Thyroid gland (tissue), 4 donors: ENCODE measurements around the gene GNG4. TPM values are rescaled to one million over a fixed set of nuclear protein-coding genes. Genes with fewer than 3 reads are reported as not detected.
A peak's percentile ranks its signal among the peaks of the same experiment; 100 is the strongest.

Experiments used
- DNase-seq, 2 donors: peaks; one replicate each; pipeline ENCODE4 v3.0.0-alpha.2; 2019
- H3K27ac ChIP-seq, 3 donors: fragments of 200-600 bp; sonication (generic); 1 replicate in 2 of 3; 2 replicates in 1 of 3; pipeline ENCODE4 v1.5.1; 2016 to 2019; ENCODE audit warnings: mild to moderate bottlenecking in 1 of 3, moderate library complexity in 1 of 3
- H3K27me3 ChIP-seq: fragments of 200-600 bp; sonication (generic); one replicate; pipeline ENCODE4 v1.5.1; 2019
- H3K36me3 ChIP-seq, 2 donors: fragments of 200-600 bp; sonication (generic); one replicate each; pipeline ENCODE4 v1.5.1; 2016 to 2019
- H3K4me1 ChIP-seq, 2 donors: fragments of 200-600 bp; sonication (generic); one replicate each; pipeline ENCODE4 v1.5.1; 2017 to 2019
- H3K4me3 ChIP-seq, 3 donors: fragments of 200-600 bp; sonication (generic); replicated peaks in 1 of 3; 1 replicate in 2 of 3; 2 replicates in 1 of 3; pipeline ENCODE4 v1.5.1; 2016; ENCODE audit warnings: mild to moderate bottlenecking in 1 of 3
- H3K9me3 ChIP-seq: fragments of 200-600 bp; sonication (generic); one replicate; pipeline ENCODE4 v1.5.1; 2017
- CTCF ChIP-seq, 6 experiments: fragments of 200-600 bp in 3 of 6; fragments of 450-650 bp in 3 of 6; sonication (generic) in 3 of 6; IDR thresholded peaks; one replicate each; pipeline ENCODE4 v1.5.1; 2016 to 2019; ENCODE audit warnings: antibody characterized with exemption in 6 of 6, mild to moderate bottlenecking in 2 of 6, inconsistent platforms in 1 of 6, moderate library complexity in 1 of 6
- POLR2A ChIP-seq, 2 donors: fragments of 450-650 bp; IDR thresholded peaks; one replicate each; pipeline ENCODE4 v1.6.1; 2017; ENCODE audit warnings: antibody characterized with exemption in 2 of 2, mild to moderate bottlenecking in 2 of 2, moderate library complexity in 1 of 2
- WGBS, 2 donors: methylation state at CpG; one replicate each; pipeline ENCODE4 v1.1.5; 2017; 5-methylcytosine and 5-hydroxymethylcytosine counted together
- intact Hi-C: fragments of 100-400 bp; cut with DNase I; formaldehyde crosslinking; loops from one replicate; pipeline ENCODE4 v1.15.1; 2023
- total RNA-seq, 4 donors: library from RNA; depleted of rRNA; stranded (reverse); fragments of >200 nt; gene quantifications; one replicate each; pipeline ENCODE4 v1.2.3, GENCODE V29; 2016

The GNG4 gene
- 1 to 10 TPM in 1 of 4 donors, under 1 TPM in 2, not detected in 1; under 0.01 to 3.0 (median 0.13) TPM for total RNA-seq

- Histone ChIP-seq H3K36me3 (no peaks in the 10 kb centered on the region), H3K27me3 (peaks cover 8% of the 10 kb centered on the region), H3K4me3 (peak within 1 kb of the TSS in 1 of 3 donors; percentile 43), H3K27ac (no peak within 1 kb of the TSS), H3K4me1 (peaks cover 10 to 26% of the 10 kb centered on the region in 2 donors), H3K9me3 (no peaks in the 10 kb centered on the region)
- TF ChIP-seq POLR2A (IDR thresholded peaks at IDR 0.05) (no peak), CTCF (IDR thresholded peaks at IDR 0.05) (no peak)
- DNase-seq = peak in 1 of 2 donors; percentile 23
- WGBS, 2 donors = 1% methylated on average over 19 of the region's 111 CpGs; no CpG with 5 or more reads in 1 of the 2 donors
- intact Hi-C loops = no loop called here
Observed at GRCh38 chr1:235649368-235650163, at the start of gene GNG4. Gene GNG4, minus strand, starts transcription at chr1:235649784. Its CDS starts 65,946 bp downstream, at chr1:235583838.

GRCh38 chr1:235697508-235697907 lies 47.9 kb upstream of the GNG4 start:
- Histone ChIP-seq H3K4me3 (no peak overlapping the region), H3K27me3 (no peaks in the 10 kb centered on the region), H3K36me3 (peaks cover 12 to 24% of the 10 kb centered on the region in 2 donors), H3K9me3 (no peaks in the 10 kb centered on the region), H3K4me1 (no peaks in the 10 kb centered on the region), H3K27ac (no peak overlapping the region)
- 88 to 97% methylated on average over 2 of the region's 2 CpGs for WGBS, 2 donors
- no peak for DNase-seq
- intact Hi-C loops = no loop called here
- TF ChIP-seq CTCF (IDR thresholded peaks at IDR 0.05) (no peak), POLR2A (IDR thresholded peaks at IDR 0.05) (no peak)

GRCh38 chr1:235689356-235689755 lies 39.8 kb upstream of the GNG4 start:
- 96 to 99% methylated on average over 4 of the region's 4 CpGs for WGBS, 2 donors
- Histone ChIP-seq H3K4me1 (no peaks in the 10 kb centered on the region), H3K27ac (no peak overlapping the region), H3K27me3 (no peaks in the 10 kb centered on the region), H3K9me3 (no peaks in the 10 kb centered on the region), H3K4me3 (no peak overlapping the region), H3K36me3 (peaks cover 14 to 29% of the 10 kb centered on the region in 2 donors)
- intact Hi-C loops = no loop called here
- no peak for DNase-seq
- TF ChIP-seq POLR2A (IDR thresholded peaks at IDR 0.05) = no peak
- TF ChIP-seq CTCF (IDR thresholded peaks at IDR 0.05) = no peak

- intact Hi-C loops = no loop called here
- peaks cover 13 to 27% of the 10 kb centered on the region in 2 donors for H3K36me3 ChIP-seq
- DNase-seq = no peak
- H3K4me3 ChIP-seq = no peak overlapping the region
- no peak overlapping the region for H3K27ac ChIP-seq
- no peaks in the 10 kb centered on the region for H3K9me3 ChIP-seq
- H3K27me3 ChIP-seq = no peaks in the 10 kb centered on the region
- WGBS, 2 donors = 91 to 94% methylated on average over 3 of the region's 3 CpGs
- TF ChIP-seq POLR2A (IDR thresholded peaks at IDR 0.05) (no peak), CTCF (IDR thresholded peaks at IDR 0.05) (no peak)
- H3K4me1 ChIP-seq = no peaks in the 10 kb centered on the region
Observed at GRCh38 chr1:235688096-235688495, 38.5 kb upstream of the GNG4 start.

GRCh38 chr1:235683653-235684052 lies 34.1 kb upstream of the GNG4 start:
- H3K36me3 ChIP-seq = peaks cover 0 to 8% of the 10 kb centered on the region in 2 donors
- no peak overlapping the region for H3K27ac ChIP-seq
- no peak for TF ChIP-seq CTCF (IDR thresholded peaks at IDR 0.05)
- DNase-seq = no peak
- no peaks in the 10 kb centered on the region for H3K9me3 ChIP-seq
- no peak overlapping the region for H3K4me3 ChIP-seq
- intact Hi-C loops = no loop called here
- H3K4me1 ChIP-seq = no peaks in the 10 kb centered on the region
- H3K27me3 ChIP-seq = no peaks in the 10 kb centered on the region
- WGBS, 2 donors = 100% methylated on average over 1 of the region's 1 CpG
